ENCODE measurements around the gene BHLHE40.
"Not testable (repeated sequence)": the region's sequence is repeated elsewhere in the genome, so short reads cannot be mapped to it uniquely, and the experiment has no call there.

DNA sequence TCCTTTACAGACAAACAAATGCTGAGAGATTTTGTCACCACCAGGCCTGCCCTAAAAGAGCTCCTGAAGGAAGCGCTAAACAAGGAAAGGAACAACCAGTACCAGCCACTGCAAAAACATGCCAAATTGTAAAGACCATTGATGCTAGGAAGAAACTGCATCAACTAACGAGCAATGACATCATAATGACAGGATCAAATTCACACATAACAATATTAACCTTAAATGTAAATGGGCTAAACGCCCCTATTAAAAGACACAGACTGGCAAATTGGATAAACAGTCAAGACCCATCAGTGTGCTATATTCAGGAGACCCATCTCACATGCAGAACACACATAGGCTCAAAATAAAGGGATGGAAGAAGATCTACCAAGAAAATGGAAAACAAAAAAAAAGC lies 11.6 kb upstream of the BHLHE40 start:
- not testable (repeated sequence) for TF ChIP-seq POLR2A (IDR thresholded peaks at IDR 0.05)
- TF ChIP-seq, protein P1, sequence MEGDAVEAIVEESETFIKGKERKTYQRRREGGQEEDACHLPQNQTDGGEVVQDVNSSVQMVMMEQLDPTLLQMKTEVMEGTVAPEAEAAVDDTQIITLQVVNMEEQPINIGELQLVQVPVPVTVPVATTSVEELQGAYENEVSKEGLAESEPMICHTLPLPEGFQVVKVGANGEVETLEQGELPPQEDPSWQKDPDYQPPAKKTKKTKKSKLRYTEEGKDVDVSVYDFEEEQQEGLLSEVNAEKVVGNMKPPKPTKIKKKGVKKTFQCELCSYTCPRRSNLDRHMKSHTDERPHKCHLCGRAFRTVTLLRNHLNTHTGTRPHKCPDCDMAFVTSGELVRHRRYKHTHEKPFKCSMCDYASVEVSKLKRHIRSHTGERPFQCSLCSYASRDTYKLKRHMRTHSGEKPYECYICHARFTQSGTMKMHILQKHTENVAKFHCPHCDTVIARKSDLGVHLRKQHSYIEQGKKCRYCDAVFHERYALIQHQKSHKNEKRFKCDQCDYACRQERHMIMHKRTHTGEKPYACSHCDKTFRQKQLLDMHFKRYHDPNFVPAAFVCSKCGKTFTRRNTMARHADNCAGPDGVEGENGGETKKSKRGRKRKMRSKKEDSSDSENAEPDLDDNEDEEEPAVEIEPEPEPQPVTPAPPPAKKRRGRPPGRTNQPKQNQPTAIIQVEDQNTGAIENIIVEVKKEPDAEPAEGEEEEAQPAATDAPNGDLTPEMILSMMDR (IDR thresholded peaks at IDR 0.05) = not testable (repeated sequence)
